GM18858 (cell line): ENCODE data around the gene IRX5.

Experiments used
- ATAC-seq: cut with Tn5 transposase; IDR thresholded peaks from one replicate; pipeline ENCODE4 v1.9.1; 2021; ENCODE audit not compliant: unreplicated experiment

The IRX5 gene

DNA sequence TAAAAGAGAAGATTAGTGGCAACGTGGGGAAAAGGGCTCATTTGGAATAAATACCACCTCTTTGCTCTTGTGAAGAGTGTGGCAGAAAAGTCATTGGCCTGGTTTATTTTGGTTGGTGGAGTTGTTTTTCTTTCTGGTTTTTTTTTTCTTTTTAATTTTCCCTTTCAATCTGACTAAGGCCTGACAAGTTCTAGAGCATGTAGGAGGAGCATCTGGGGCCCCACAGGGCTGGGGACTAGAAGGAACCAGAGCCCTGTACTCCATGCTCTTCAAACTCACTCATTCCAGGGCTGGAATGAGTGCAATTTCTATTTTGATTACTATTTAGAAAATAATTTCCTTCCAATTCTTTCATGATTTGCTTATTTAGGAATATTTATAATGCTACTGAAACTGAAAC is 13.3 kb downstream of the IRX5 start:
- ATAC-seq, result no peak

DNA sequence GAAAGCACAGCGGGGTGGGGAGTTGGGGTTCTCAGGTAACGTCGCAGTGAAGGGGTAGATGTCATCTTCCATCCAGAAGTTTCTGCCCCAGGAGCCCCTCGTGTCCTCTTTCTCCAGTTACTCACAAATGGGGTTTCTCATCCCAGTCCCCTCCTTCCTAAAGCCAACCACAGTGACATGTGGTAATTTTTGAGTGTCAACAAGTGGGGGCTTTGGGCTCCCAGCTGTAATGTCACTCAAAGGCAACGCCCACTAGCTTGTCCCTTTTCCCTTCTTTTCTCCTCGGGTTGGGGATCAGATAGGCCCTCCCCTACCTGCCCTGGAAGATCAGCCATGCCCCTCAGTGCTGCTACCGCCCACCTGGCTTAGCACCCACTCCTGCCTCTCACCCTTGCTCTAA is 14.4 kb downstream of the IRX5 start:
- ATAC-seq, result no peak

DNA sequence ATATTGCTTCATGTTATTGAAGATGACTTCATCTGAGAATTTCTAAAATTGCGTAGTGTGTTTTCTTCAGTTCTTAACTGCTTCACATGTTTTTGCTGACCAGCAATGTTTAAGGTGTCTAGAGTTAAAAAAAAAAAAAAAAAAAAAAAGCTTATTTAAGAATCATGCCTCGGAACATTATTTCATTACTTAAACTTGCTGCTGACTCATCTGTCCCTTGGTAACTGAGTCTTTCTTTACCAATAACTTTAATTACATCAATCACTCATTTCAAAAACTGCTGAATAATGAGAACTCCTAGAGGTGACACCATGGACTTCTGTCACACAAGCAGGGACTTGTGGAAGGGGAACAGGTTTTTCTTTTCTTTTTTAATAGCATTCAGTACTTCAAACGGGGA is 16.2 kb downstream of the IRX5 start:
- no peak for ATAC-seq

DNA sequence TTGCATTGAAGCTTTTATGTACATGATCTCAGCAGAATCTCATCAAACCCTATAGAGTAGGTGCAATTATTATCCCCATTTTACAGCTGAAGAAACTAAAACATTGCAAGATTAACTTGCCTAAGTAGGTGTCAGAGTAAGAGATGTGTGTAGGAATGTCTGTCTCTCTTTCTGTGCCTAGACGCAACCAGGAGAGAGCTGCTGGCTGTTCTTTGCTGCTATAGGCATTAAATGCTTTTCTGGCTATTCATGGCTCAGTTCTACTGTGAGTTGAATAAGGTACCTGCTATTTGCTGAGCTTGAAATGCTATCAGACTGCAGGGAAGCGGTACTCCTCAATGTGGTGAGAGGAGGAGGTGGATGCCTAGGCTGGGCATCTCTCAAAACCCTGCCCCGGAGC is 17.0 kb downstream of the IRX5 start:
- ATAC-seq, result no peak

DNA sequence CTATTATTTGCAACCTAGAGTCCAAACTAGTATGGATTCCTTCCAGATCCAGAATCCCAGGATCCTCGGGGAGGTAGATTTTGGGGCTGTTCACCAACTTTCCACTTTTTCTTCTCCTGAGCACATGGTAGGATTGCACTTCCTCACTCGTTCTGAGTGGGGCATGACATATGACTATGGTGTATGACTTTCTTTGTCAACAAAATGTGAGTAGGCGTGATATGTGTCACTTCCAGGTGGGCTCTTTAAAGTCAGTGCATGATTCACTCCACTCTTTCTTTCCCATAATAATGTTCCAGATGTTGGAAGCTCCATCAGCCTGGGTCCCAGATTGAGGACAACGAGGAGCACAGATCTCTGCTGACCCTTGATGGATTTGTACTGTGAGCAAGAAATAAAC is 21.5 kb downstream of the IRX5 start:
- ATAC-seq, result no peak

DNA sequence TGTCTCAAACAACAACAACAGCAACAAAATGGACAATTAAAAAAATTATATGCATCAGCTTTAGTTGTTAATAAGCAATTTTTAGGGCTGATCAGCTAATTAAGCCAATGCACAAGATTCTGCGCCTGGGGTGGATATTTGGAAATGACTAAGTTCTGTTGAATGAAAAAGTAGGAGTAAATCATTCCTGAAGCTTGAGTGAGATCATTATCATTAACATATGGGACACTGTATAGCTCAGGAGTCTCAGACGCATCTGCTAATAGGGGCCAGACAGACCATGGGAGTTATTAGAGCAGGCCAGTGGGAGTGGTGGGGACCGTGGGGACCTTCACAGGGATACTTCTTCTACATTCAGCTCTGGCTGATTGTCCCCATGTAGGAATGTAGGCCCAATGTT is 22.8 kb downstream of the IRX5 start:
- no peak for ATAC-seq

DNA sequence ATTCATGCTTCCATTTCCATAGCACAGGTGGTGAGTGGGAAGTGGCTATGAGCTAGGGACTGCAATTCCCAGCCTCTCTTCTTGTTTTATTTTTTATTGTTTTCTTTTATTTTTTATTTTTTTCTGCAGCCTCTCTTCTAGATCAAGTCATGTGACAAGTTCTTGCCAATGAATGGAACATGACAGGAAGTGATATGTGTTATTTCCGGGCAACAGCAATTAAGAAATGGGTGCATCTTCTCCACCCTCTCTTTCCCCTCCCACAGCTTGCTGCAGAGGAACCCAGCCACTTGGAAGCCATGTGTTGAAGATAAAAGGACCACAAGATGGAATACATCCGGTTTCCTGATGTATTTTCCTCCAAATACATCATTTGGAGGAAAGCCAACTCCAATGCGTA is 23.6 kb downstream of the IRX5 start:
- ATAC-seq, result no peak

DNA sequence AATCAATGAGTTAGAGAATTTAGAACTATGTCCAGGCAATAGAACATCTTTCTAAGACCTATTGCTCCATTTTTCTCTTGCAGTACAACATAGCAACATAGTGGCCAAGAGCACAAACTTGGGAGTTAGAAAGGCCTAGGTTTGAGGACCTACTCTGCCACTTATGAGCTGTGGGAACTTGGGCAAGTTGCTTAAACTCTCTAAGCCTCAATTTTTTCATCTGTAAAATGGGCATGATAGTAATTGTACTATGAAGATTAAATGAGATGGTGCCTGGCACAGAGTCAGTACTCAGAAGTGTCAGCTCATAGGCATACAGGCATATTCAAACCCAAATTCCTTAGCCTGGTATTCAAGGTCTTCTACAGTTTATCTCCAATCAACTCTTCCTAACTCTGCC is 25.1 kb downstream of the IRX5 start:
- ATAC-seq, result no peak

DNA sequence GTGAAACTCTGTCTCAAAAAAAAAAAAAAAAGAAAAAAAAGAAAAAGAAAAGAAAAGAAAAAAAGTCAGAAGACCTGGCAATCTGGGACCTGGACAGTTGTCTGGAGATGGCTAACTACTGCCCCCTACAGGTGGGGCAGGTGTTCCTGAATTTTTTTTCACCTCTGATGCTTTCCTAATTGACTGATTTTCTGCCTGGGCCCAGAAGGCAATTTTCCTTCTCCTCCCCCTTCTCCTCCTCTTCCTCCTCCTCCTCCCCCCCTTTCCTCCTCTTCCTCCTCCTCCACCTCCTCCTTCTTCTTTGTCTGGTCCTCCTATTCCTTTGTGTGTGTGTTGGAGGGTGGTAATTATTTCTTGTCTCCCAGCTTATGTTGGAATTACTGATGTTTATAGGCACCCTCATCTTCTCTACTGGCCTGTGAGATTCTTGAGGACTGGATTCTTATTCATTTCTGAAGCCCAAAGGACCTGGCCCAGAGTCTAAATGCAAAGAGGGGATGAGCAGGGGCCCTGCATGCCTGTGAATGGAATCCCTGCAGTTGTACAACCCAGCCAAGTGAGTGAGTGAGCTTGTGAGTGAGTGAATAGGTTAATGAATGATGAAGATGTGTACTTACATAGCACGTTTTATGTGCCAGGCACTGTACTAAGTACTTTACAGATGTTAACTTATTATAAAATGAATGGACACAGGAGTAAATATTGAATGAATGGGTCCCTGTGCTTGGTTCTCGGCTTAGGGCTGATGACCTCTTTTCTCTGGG is 26.9 kb downstream of the IRX5 start:
- ATAC-seq, result no peak

DNA sequence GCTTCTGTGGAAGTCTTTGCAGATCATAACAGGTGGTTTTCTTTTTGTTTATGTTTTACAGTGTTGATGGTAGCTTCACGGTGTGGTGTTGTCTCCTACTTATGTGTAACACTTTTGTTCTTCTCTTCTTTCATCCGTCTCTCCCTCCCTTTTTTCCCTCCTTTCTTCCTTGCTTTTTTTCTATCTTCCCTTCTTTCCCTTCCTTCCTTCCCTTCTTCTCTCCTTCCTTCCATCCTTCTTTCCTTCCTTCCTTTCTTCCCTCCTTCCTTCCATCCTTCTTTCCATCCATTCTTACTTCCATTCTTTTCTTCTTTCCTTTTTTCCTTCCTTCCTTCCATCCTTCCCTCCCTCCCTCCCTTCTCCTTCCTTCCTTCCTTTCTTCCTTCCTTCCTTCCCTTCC is 31.4 kb downstream of the IRX5 start:
- no peak for ATAC-seq

DNA sequence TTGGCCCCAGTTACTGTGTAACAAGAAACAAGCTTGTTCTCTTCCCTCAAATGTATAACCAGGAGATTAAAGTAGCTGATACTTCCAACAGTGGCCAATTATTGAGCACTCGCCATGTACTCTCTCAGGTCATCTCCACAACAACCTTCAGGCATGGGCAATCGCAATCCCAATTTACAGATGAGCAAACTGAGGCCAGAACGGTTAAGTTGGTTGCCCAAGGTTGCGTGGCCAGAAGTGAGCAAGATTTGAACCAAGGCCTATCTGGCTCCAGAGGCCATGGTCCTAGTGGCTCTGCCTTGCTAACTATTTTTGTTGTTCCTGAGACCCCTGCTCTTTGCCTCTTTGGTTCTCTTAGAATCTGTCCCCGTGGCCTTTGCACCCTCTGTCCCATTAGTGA is 33.6 kb downstream of the IRX5 start:
- no peak for ATAC-seq

DNA sequence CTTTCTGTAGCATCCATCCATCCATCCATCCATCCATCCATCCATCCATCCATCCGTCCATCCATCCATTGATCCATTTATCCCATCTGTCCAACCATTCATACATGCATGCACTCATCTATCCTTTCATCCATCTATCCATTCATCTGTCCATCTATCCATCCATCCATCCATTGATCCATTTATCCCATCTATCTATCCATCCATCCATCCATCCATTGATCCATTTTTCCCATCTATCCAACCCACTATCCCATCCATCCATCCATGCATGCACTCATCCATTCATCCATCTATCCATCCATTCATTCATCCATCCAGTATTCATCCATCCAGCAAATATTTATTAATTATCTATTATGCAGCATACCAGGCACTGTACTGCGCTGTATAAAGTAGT is 34.8 kb downstream of the IRX5 start:
- no peak for ATAC-seq

DNA sequence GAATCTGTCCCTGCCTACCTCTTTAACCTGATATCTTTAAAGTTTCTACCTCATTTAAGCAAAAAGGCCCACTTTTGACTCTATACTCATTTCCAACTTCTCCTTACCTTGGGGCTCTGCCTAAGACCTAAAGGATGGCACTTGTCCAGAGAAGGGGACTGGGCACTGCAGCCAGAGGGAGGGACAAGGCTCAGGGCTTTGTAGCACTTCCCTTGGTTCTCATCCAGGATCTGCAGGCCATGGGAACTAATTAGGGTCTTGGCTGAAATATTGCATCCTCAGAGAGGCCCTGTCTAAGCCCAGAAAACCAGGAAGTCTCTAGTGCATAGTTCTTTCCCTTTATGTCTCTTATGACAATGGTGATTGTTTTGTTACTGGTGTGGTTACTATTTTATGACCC is 37.3 kb downstream of the IRX5 start:
- no peak for ATAC-seq

DNA sequence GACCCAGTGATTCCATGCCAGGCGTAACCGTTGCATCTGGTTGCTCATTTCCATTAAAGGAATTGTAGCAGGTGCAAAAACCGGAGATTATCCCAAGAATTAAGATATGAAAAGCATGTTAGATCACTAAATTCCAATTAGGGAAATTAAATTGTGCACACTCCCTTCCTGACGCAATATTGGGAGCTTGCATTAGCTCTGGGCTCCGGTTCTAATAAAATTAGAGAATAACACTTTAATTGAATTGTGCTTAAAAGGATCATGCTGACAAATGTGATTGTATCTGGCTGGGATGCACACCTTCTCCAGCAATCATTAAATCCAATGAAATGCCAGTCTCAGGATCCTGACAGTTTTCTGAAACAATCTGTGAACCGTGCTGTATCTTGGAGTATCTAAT is 38.1 kb downstream of the IRX5 start:
- no peak for ATAC-seq

DNA sequence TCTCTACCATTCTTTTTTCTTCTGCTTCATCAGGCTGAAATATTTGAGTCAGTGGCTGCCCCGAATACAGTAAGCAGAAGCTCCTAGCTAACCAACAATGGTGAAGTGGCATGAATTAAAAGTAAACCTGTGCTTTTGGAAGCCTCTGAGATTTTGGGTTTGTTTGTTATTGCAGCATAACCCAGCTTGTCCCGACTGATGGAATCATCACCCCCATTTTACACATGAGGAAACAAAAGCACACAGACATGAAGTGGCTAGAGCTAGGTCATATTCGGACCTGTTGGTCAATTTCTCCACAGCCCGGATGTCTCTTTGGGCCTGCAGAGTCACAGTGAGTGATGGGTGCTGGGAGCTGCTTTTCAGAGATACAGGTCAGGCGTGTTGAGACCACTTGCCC is 39.4 kb downstream of the IRX5 start:
- no peak for ATAC-seq

DNA sequence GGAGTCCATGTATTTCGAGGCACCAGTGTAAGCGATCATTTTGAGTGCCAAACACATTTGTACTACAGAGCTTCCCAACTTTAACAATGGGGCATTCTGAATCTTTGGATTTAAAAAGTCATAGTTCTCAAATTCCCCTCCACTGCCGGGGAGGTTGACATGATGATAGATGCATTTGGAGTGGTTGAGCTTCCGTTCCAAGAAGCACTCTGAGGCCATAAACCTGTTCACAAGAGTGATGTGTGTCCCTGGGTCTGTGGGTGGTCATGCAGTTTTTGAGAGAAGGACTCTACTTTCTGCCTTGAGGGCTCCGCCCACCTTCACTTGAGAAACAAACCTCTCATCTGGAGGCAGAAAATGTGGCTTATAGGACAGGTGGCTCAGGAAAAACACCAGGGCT is 43.7 kb downstream of the IRX5 start:
- ATAC-seq, result no peak

DNA sequence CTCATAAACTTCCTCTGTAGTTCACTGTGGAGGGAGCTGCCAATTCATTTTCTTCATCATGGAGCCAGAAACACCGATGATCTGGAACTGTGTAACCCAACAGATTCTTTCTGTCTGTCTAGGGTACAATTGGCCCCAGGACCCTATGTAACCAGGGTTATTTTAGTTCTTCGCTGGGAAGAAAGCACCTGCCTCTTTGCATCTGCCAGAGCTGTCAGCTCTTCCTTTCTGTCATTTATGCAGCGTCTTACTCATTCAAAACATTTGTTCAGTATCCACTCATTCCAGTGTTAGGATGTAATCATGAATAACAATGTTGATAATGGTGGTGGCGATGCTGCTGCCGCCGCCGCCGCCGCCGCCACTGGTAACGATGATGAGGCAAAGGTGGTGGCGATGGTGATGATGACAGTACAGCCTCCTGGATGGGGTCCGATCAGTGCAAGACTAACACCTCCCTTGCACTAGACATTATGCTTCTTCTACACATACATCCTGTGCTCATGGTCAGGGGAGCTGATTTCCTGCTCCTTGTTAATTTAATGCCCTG is 46.1 kb downstream of the IRX5 start:
- no peak for ATAC-seq

DNA sequence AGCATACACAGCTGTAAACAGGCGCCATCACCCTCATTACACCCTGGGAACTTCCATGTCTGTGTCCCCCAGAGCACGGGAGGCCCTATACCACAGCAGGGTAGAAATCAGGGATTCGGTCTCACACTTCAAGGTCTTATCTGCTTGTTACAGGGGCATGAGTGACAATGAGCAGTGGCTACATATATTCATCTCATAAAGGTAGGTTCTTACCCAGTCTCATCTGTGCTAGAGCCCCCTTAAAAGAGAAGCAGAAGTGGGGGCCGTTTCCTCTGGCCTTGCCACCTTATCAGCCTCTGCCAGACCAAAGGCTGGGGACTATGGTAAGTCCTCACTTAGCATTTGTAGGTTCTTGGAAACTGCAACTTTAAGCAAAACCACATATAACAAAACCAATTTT is 46.5 kb downstream of the IRX5 start:
- ATAC-seq, result no peak

DNA sequence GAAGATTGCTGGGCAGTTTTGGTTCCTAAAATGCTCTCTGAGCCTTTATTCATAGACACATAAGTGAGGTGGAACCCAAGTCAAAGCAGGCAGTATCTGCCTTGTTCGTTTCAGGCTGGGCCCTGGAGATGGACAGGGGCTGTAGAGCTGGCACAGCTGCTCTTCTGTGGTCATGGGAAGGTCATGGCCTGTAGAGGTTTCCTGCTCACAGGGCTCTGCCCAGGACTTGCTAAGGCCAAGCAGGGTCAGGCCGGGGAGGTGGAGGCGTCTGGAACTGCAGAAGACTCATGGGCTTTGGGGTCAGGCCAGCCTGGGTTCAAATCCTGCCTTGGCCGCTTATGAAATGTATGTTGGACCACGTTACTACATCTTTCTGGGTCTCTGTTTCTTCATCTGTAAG is 50.2 kb downstream of the IRX5 start:
- ATAC-seq, result no peak
